PC-9 (cell line): ENCODE measurements around the gene CUEDC2. TPM values are rescaled to one million over a fixed set of nuclear protein-coding genes. Genes with fewer than 3 reads are reported as not detected.
A peak's percentile ranks its signal among the peaks of the same experiment; 100 is the strongest.

Source experiments
- BruUV-seq: library from RNA; stranded (reverse); fragments of 400-500 nt; replicated peaks from 2 replicates; lab custom pipeline; 2021; lab: Mats Ljungman, UMichigan
- CTCF ChIA-PET: fragments of 300-600 bp; sonication (Branson Sonifier 250); formaldehyde crosslinking; loops from one replicate; lab custom pipeline; 2022; ENCODE audit warnings: antibody characterized with exemption; lab: Charles Lee
- POLR2A ChIA-PET: fragments of 300-600 bp; sonication (Branson Sonifier 250); formaldehyde crosslinking; loops from one replicate; lab custom pipeline; 2022; ENCODE audit warnings: antibody characterized with exemption; ENCODE audit not compliant: unreplicated experiment; lab: Charles Lee
- DNase-seq, 2 experiments: peaks; one replicate each; pipeline versions ENCODE4 v3.0.0 to v3.0.0-alpha.2; 2015 to 2022; ENCODE audit warnings: mixed read lengths in 1 of 2
- H2AFZ ChIP-seq: fragments of 200-600 bp; sonication (generic); 2 replicates; pipeline ENCODE4 v1.8.1; 2017; ENCODE audit warnings: antibody characterized with exemption
- H3F3A ChIP-seq: fragments of 200-600 bp; sonication (generic); 2 replicates; pipeline ENCODE4 v1.8.1; 2017; ENCODE audit warnings: antibody characterized with exemption, mild to moderate bottlenecking, low read depth; ENCODE audit not compliant: insufficient read depth
- H3K27ac ChIP-seq: fragments of 200-600 bp; sonication (generic); 2 replicates; pipeline ENCODE4 v1.6.1; 2016; ENCODE audit warnings: mixed run types
- H3K27me3 ChIP-seq: fragments of 200-600 bp; sonication (generic); 2 replicates; pipeline ENCODE4 v1.6.1; 2016; ENCODE audit warnings: low read depth, mixed run types; ENCODE audit not compliant: insufficient read depth
- H3K36me3 ChIP-seq: fragments of 200-600 bp; sonication (generic); 2 replicates; pipeline ENCODE4 v1.6.1; 2016; ENCODE audit warnings: low read depth, mixed run types
- H3K4me1 ChIP-seq: fragments of 200-600 bp; sonication (generic); replicated peaks from 2 replicates; pipeline ENCODE4 v1.6.1; 2016; ENCODE audit warnings: mixed run types; ENCODE audit not compliant: insufficient read depth
- H3K4me2 ChIP-seq: fragments of 200-600 bp; sonication (generic); 2 replicates; pipeline ENCODE4 v1.6.1; 2017; ENCODE audit warnings: mixed run types
- H3K4me3 ChIP-seq: fragments of 200-600 bp; sonication (generic); 2 replicates; pipeline ENCODE4 v1.6.1; 2016; ENCODE audit warnings: mixed run types
- H3K79me2 ChIP-seq: fragments of 200-600 bp; sonication (generic); 2 replicates; pipeline ENCODE4 v1.6.1; 2017; ENCODE audit warnings: low read depth, mixed run types
- H3K9me2 ChIP-seq: fragments of 200-600 bp; sonication (generic); 2 replicates; pipeline ENCODE4 v1.8.1; 2017; ENCODE audit warnings: mild to moderate bottlenecking; ENCODE audit not compliant: insufficient read depth
- H3K9me3 ChIP-seq: fragments of 200-600 bp; sonication (generic); 2 replicates; pipeline ENCODE4 v1.8.1; 2016; ENCODE audit warnings: low read depth; ENCODE audit not compliant: insufficient read depth
- H4K20me1 ChIP-seq: fragments of 200-600 bp; sonication (generic); 2 replicates; pipeline ENCODE4 v1.8.1; 2017; ENCODE audit not compliant: insufficient read depth
- CTCF ChIP-seq: fragments of 200-600 bp; sonication (generic); conservative IDR thresholded peaks from 2 replicates; pipeline ENCODE4 v1.6.1; 2017; ENCODE audit warnings: mixed run types, antibody characterized with exemption, mild to moderate bottlenecking, moderate library complexity
- EZH2 ChIP-seq: fragments of 200-600 bp; sonication (generic); IDR thresholded peaks from 2 replicates; pipeline ENCODE4 v1.8.0; 2017; ENCODE audit warnings: antibody characterized with exemption, low read depth
- intact Hi-C: fragments of 100-400 bp; cut with micrococcal nuclease; formaldehyde crosslinking; loops from one replicate; pipeline ENCODE4 v1.10.0; 2022; ENCODE audit not compliant: unreplicated experiment
- total RNA-seq: library from RNA; stranded (reverse); gene quantifications from 2 replicates; pipeline ENCODE4 v1.2.3, GENCODE V29; 2021

The CUEDC2 gene
- total RNA-seq, 1 experiment from 2014 or later: 46.2 TPM

GRCh38 chr10:102476466-102477141, 44.2 kb upstream of the CUEDC2 start:
- no peak for DNase-seq
- H3K9me2 ChIP-seq: no peaks in the 10 kb centered on the region
- H3F3A ChIP-seq: no peaks in the 10 kb centered on the region
- POLR2A ChIA-PET: no interaction called here
- no peaks in the 10 kb centered on the region for H3K27me3 ChIP-seq
- no peaks in the 10 kb centered on the region for H3K4me1 ChIP-seq
- H2AFZ ChIP-seq: no peak overlapping the region
- H4K20me1 ChIP-seq: no peaks in the 10 kb centered on the region
- TF ChIP-seq CTCF: no peak
- no peak for TF ChIP-seq EZH2
- CTCF ChIA-PET: no interaction called here
- no peaks in the 10 kb centered on the region for H3K79me2 ChIP-seq
- intact Hi-C loops: loop anchor here (5.0 kb wide), 2 partner anchors 84 to 244 kb away; no protein-coding TSS in a partner anchor
- no peak overlapping the region for H3K27ac ChIP-seq
- no peak overlapping the region for H3K4me2 ChIP-seq
- H3K4me3 ChIP-seq: no peak overlapping the region
- H3K9me3 ChIP-seq: no peaks in the 10 kb centered on the region
- H3K36me3 ChIP-seq: no peaks in the 10 kb centered on the region
- BruUV-seq: TSS peak; percentile 6

GRCh38 chr10:102475451-102476040, 43.2 kb upstream of the CUEDC2 start:
- DNase-seq: no peak
- POLR2A ChIA-PET: no interaction called here
- no peak overlapping the region for H2AFZ ChIP-seq
- H3F3A ChIP-seq: no peaks in the 10 kb centered on the region
- intact Hi-C loops: loop anchor here (5.0 kb wide), 2 partner anchors 83 to 243 kb away; no protein-coding TSS in a partner anchor
- no peak overlapping the region for H3K27ac ChIP-seq
- no TSS peak for BruUV-seq
- CTCF ChIA-PET: no interaction called here
- H3K27me3 ChIP-seq: no peaks in the 10 kb centered on the region
- no peaks in the 10 kb centered on the region for H4K20me1 ChIP-seq
- TF ChIP-seq CTCF: no peak
- no peak for TF ChIP-seq EZH2
- no peaks in the 10 kb centered on the region for H3K79me2 ChIP-seq
- H3K4me1 ChIP-seq: no peaks in the 10 kb centered on the region
- no peaks in the 10 kb centered on the region for H3K36me3 ChIP-seq
- H3K4me3 ChIP-seq: no peak overlapping the region
- H3K9me2 ChIP-seq: no peaks in the 10 kb centered on the region
- no peaks in the 10 kb centered on the region for H3K9me3 ChIP-seq
- H3K4me2 ChIP-seq: no peak overlapping the region

- TF ChIP-seq EZH2: no peak
- TF ChIP-seq CTCF: no peak
- H3K79me2 ChIP-seq: no peaks in the 10 kb centered on the region
- H3K4me2 ChIP-seq: no peak overlapping the region
- H3K27me3 ChIP-seq: no peaks in the 10 kb centered on the region
- no peaks in the 10 kb centered on the region for H3K9me3 ChIP-seq
- no peak overlapping the region for H3K27ac ChIP-seq
- POLR2A ChIA-PET: no interaction called here
- H3K9me2 ChIP-seq: no peaks in the 10 kb centered on the region
- H3K4me3 ChIP-seq: no peak overlapping the region
- H3K36me3 ChIP-seq: no peaks in the 10 kb centered on the region
- no peaks in the 10 kb centered on the region for H4K20me1 ChIP-seq
- no peaks in the 10 kb centered on the region for H3F3A ChIP-seq
- no peaks in the 10 kb centered on the region for H3K4me1 ChIP-seq
- BruUV-seq: no TSS peak
- H2AFZ ChIP-seq: no peak overlapping the region
- CTCF ChIA-PET: no interaction called here
- DNase-seq: no peak
- intact Hi-C loops: no loop called here
Measured at GRCh38 chr10:102473445-102474331, 41.3 kb upstream of the CUEDC2 start.
